ENCODE data around the gene ZNF202. TPM values are rescaled to one million over a fixed set of nuclear protein-coding genes. Genes with fewer than 3 reads are reported as not detected.

ZNF202 gene
- total and polyA plus RNA-seq, 2 of the 13 experiments (the other 11 are each of a cell fraction or from before 2014, with no cell fraction given) = 7.7 to 7.9 TPM

DNA sequence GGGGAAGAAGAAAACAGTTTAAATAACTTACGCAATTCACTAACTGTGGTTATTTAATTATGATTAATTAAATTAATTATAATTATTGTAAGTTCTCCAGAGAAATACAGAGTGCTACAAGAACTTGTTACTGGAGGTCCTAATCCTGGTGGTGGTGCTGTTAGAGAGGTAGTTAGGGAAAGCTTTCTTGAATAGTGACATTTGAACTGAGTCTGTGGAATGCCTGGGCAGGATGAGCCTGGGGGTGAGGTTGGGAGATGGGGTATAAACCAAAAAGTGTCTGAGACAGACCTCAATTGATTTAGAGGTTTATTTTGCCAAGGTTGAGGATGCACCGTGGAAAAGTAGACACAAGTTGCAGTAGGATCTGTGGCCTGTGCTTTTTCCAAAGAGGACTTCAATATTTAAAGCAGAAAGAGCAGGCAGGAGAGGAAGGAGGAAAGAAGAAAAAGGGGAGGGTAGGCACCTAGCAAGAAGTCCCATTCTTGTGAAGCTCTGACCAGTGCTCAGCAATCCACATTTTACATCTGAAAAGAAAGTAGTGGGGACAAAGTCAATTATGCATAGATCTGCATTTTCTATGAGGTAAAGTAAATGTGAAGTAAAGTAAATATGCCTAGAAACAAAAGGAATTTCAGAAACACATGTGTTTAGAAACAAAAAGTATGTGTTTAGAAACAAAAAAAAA, 4.4 kb upstream of the ZNF202 start (continued):
- TF ChIP-seq ZNF331 (CRISPR knock-in tag; IDR thresholded peaks at IDR 0.05) (no peak), AGO2 (optimal IDR thresholded peaks at IDR 0.05; ENCODE audit: low read depth, low read length) (no peak), ARID2 (CRISPR knock-in tag; IDR thresholded peaks at IDR 0.05; ENCODE audit: borderline replicate concordance) (no peak), TMF1 (CRISPR knock-in tag; IDR thresholded peaks at IDR 0.05; ENCODE audit: low read depth) (no peak), MEF2D (CRISPR knock-in tag; IDR thresholded peaks at IDR 0.05) (no peak), SUZ12 (IDR thresholded peaks at IDR 0.05; ENCODE audit: low read depth, low read length) (no peak)
- TF ChIP-seq, protein P1, sequence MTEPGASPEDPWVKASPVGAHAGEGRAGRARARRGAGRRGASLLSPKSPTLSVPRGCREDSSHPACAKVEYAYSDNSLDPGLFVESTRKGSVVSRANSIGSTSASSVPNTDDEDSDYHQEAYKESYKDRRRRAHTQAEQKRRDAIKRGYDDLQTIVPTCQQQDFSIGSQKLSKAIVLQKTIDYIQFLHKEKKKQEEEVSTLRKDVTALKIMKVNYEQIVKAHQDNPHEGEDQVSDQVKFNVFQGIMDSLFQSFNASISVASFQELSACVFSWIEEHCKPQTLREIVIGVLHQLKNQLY (CRISPR knock-in tag; IDR thresholded peaks at IDR 0.05) = no peak
- TF ChIP-seq, protein P2, sequence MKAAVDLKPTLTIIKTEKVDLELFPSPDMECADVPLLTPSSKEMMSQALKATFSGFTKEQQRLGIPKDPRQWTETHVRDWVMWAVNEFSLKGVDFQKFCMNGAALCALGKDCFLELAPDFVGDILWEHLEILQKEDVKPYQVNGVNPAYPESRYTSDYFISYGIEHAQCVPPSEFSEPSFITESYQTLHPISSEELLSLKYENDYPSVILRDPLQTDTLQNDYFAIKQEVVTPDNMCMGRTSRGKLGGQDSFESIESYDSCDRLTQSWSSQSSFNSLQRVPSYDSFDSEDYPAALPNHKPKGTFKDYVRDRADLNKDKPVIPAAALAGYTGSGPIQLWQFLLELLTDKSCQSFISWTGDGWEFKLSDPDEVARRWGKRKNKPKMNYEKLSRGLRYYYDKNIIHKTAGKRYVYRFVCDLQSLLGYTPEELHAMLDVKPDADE (CRISPR knock-in tag; IDR thresholded peaks at IDR 0.05) = no peak
- TF ChIP-seq, protein P3, sequence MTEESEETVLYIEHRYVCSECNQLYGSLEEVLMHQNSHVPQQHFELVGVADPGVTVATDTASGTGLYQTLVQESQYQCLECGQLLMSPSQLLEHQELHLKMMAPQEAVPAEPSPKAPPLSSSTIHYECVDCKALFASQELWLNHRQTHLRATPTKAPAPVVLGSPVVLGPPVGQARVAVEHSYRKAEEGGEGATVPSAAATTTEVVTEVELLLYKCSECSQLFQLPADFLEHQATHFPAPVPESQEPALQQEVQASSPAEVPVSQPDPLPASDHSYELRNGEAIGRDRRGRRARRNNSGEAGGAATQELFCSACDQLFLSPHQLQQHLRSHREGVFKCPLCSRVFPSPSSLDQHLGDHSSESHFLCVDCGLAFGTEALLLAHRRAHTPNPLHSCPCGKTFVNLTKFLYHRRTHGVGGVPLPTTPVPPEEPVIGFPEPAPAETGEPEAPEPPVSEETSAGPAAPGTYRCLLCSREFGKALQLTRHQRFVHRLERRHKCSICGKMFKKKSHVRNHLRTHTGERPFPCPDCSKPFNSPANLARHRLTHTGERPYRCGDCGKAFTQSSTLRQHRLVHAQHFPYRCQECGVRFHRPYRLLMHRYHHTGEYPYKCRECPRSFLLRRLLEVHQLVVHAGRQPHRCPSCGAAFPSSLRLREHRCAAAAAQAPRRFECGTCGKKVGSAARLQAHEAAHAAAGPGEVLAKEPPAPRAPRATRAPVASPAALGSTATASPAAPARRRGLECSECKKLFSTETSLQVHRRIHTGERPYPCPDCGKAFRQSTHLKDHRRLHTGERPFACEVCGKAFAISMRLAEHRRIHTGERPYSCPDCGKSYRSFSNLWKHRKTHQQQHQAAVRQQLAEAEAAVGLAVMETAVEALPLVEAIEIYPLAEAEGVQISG (CRISPR knock-in tag; IDR thresholded peaks at IDR 0.05) = no peak
- TF ChIP-seq, protein P4, sequence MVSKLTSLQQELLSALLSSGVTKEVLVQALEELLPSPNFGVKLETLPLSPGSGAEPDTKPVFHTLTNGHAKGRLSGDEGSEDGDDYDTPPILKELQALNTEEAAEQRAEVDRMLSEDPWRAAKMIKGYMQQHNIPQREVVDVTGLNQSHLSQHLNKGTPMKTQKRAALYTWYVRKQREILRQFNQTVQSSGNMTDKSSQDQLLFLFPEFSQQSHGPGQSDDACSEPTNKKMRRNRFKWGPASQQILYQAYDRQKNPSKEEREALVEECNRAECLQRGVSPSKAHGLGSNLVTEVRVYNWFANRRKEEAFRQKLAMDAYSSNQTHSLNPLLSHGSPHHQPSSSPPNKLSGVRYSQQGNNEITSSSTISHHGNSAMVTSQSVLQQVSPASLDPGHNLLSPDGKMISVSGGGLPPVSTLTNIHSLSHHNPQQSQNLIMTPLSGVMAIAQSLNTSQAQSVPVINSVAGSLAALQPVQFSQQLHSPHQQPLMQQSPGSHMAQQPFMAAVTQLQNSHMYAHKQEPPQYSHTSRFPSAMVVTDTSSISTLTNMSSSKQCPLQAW (CRISPR knock-in tag; IDR thresholded peaks at IDR 0.05) = no peak
